Measurements from ENCODE around the gene TTC33. TPM values are rescaled to one million over a fixed set of nuclear protein-coding genes. Genes with fewer than 3 reads are reported as not detected.

TTC33 gene
- polyA plus RNA-seq, 3 donors = 3.6 to 5.3 (median 4.9) TPM

GRCh38 chr5:40685976-40686486, 69.7 kb downstream of the TTC33 start:
- no peak overlapping the region for H3K27ac ChIP-seq (ENCODE audit: low read depth, low read length)
- 43 to 74% (median 72%) methylated on average over 1 of the region's 1 CpG for WGBS, 3 donors

- H3K27ac ChIP-seq (ENCODE audit: low read depth, low read length) = no peak overlapping the region
These were observed 70.6 kb downstream of the TTC33 start for GRCh38 chr5:40685193-40685592.

- no peak overlapping the region for H3K27ac ChIP-seq (ENCODE audit: low read depth, low read length)
- 30 to 34% (median 31%) methylated on average over 1 of the region's 1 CpG for WGBS, 3 donors
These were observed 72.5 kb downstream of the TTC33 start for GRCh38 chr5:40683305-40683704.

- 34 to 35% (median 35%) methylated on average over 16 of the region's 16 CpGs for WGBS, 3 donors
- H3K27ac ChIP-seq (ENCODE audit: low read depth, low read length) = no peak overlapping the region
These were observed 73.4 kb downstream of the TTC33 start for GRCh38 chr5:40682154-40683017.

- H3K27ac ChIP-seq (ENCODE audit: low read depth, low read length) = no peak overlapping the region
- WGBS, 3 donors = 3 to 10% (median 9%) methylated on average over 67 of the region's 67 CpGs
These were observed 74.2 kb downstream of the TTC33 start for GRCh38 chr5:40681363-40682153.

GRCh38 chr5:40680741-40681362, 74.9 kb downstream of the TTC33 start:
- WGBS, 3 donors = 2 to 6% (median 4%) methylated on average over 37 of the region's 37 CpGs
- H3K27ac ChIP-seq (ENCODE audit: low read depth, low read length) = no peak overlapping the region

GRCh38 chr5:40679913-40680681, 75.7 kb downstream of the TTC33 start, which contains the start of gene PTGER4:
Gene PTGER4, plus strand, starts transcription at chr5:40679915. Its CDS starts 1,079 bp downstream, at chr5:40680994.
- no peak within 1 kb of the TSS for H3K27ac ChIP-seq (ENCODE audit: low read depth, low read length)
- 0 to 1% (median 1%) methylated on average over 43 to 44 of the region's 44 CpGs for WGBS, 3 donors

- no peak overlapping the region for H3K27ac ChIP-seq (ENCODE audit: low read depth, low read length)
- 0 to 1% (median 1%) methylated on average over 54 to 60 of the region's 60 CpGs for WGBS, 3 donors
These were observed 76.4 kb downstream of the TTC33 start for GRCh38 chr5:40679148-40679912.

GRCh38 chr5:40678460-40679147, 77.2 kb downstream of the TTC33 start:
- 9 to 12% (median 11%) methylated on average over 12 of the region's 12 CpGs for WGBS, 3 donors

GRCh38 chr5:40678026-40678425, 77.7 kb downstream of the TTC33 start:
- no peak overlapping the region for H3K27ac ChIP-seq (ENCODE audit: low read depth, low read length)
- 36 to 43% (median 37%) methylated on average over 2 of the region's 2 CpGs for WGBS, 3 donors

More at GRCh38 chr5:40678460-40679147, 77.2 kb downstream of the TTC33 start:
- no peak overlapping the region for H3K27ac ChIP-seq (ENCODE audit: low read depth, low read length)

- WGBS, 3 donors = 52 to 72% (median 61%) methylated on average over 2 of the region's 2 CpGs
These were observed 78.3 kb downstream of the TTC33 start for GRCh38 chr5:40677456-40677855.

GRCh38 chr5:40676613-40677343, 79.0 kb downstream of the TTC33 start:
- 62 to 79% (median 63%) methylated on average over 3 of the region's 3 CpGs for WGBS, 3 donors
- no peak overlapping the region for H3K27ac ChIP-seq (ENCODE audit: low read depth, low read length)

More at GRCh38 chr5:40677456-40677855, 78.3 kb downstream of the TTC33 start:
- H3K27ac ChIP-seq (ENCODE audit: low read depth, low read length) = no peak overlapping the region

- 72 to 87% (median 81%) methylated on average over 7 of the region's 7 CpGs for WGBS, 3 donors
- H3K27ac ChIP-seq (ENCODE audit: low read depth, low read length) = no peak overlapping the region
These were observed 80.2 kb downstream of the TTC33 start for GRCh38 chr5:40675396-40676133.

- WGBS, 3 donors = 72 to 91% (median 90%) methylated on average over 6 of the region's 6 CpGs
- H3K27ac ChIP-seq (ENCODE audit: low read depth, low read length) = no peak overlapping the region
These were observed 81.0 kb downstream of the TTC33 start for GRCh38 chr5:40674661-40675235.

- no peak overlapping the region for H3K27ac ChIP-seq (ENCODE audit: low read depth, low read length)
- WGBS, 3 donors = 34 to 81% (median 38%) methylated on average over 4 of the region's 4 CpGs
These were observed 83.3 kb downstream of the TTC33 start for GRCh38 chr5:40672425-40672824.
